Activated naive CD4-positive, alpha-beta T cell (primary cell): ENCODE data around the gene ACBD3.
A peak's percentile ranks its signal among the peaks of the same experiment; 100 is the strongest.

Source experiments
- DNase-seq, 4 experiments: peaks; one replicate each; lab custom pipeline; 2025; lab: John Stamatoyannopoulos, UW

The ACBD3 gene

GRCh38 chr1:226134170-226135058 lies 52.1 kb downstream of the ACBD3 start:
- no peak for DNase-seq

GRCh38 chr1:226133504-226134123 lies 52.9 kb downstream of the ACBD3 start:
- DNase-seq, result no peak

GRCh38 chr1:226132728-226133503 lies 53.6 kb downstream of the ACBD3 start:
- no peak for DNase-seq

- no peak for DNase-seq
Measured at GRCh38 chr1:226131639-226132038, 54.9 kb downstream of the ACBD3 start.

- DNase-seq, result no peak
Measured at GRCh38 chr1:226129230-226129629, 57.3 kb downstream of the ACBD3 start.

- no peak for DNase-seq
Measured at GRCh38 chr1:226128487-226129075, 58.0 kb downstream of the ACBD3 start.

GRCh38 chr1:226126824-226127569 lies 59.5 kb downstream of the ACBD3 start:
- DNase-seq, result no peak

- DNase-seq, result no peak
Measured at GRCh38 chr1:226125831-226126230, 60.7 kb downstream of the ACBD3 start.

- DNase-seq, result peak; percentile 64 to 89 (median 88)
Measured at GRCh38 chr1:226125097-226125630, 61.4 kb downstream of the ACBD3 start.

- no peak for DNase-seq
Measured at GRCh38 chr1:226123591-226124471, 62.7 kb downstream of the ACBD3 start.

GRCh38 chr1:226123212-226123560 lies 63.4 kb downstream of the ACBD3 start:
- no peak for DNase-seq

- DNase-seq, result peak; percentile 46 to 72 (median 56)
Measured at GRCh38 chr1:226121587-226122400, 64.7 kb downstream of the ACBD3 start.

- no peak for DNase-seq
Measured at GRCh38 chr1:226121049-226121586, 65.4 kb downstream of the ACBD3 start.

GRCh38 chr1:226120398-226120797 lies 66.1 kb downstream of the ACBD3 start:
- DNase-seq, result no peak

GRCh38 chr1:226119169-226119568 lies 67.4 kb downstream of the ACBD3 start:
- DNase-seq, result no peak

- no peak for DNase-seq
Measured at GRCh38 chr1:226118357-226118756, 68.2 kb downstream of the ACBD3 start.

- no peak for DNase-seq
Measured at GRCh38 chr1:226117330-226117729, 69.2 kb downstream of the ACBD3 start.

GRCh38 chr1:226116673-226117072 lies 69.9 kb downstream of the ACBD3 start:
- DNase-seq, result no peak

- DNase-seq, result no peak
Measured at GRCh38 chr1:226112626-226113025, 73.9 kb downstream of the ACBD3 start.
